K562 (cell line): ENCODE results near the gene RNGTT. TPM values are rescaled to one million over a fixed set of nuclear protein-coding genes. Genes with fewer than 3 reads are reported as not detected.
"Not testable (repeated sequence)": the region's sequence is repeated elsewhere in the genome, so short reads cannot be mapped to it uniquely, and the experiment has no call there.

Source experiments
- ATAC-seq: fragments of 200-7000 bp; cut with Tn5 transposase; 3 replicates; pipeline ENCODE4 v1.9.1; 2020; ENCODE audit warnings: moderate library complexity
- BruUV-seq: library from RNA; stranded (reverse); fragments of 400-500 nt; replicated peaks from 2 replicates; lab custom pipeline; 2021; lab: Mats Ljungman, UMichigan
- CTCF ChIA-PET: fragments of 300-600 bp; formaldehyde crosslinking; extraction: SDS; loops from one replicate; lab custom pipeline; 2021; ENCODE audit warnings: low intra/inter-chr PET ratio; lab: Yijun Ruan, JAX
- POLR2A ChIA-PET: fragments of 300-600, 350-650 bp; sonication (Branson Sonifier 250); formaldehyde crosslinking; extraction: SDS; loops from one replicate; lab custom pipeline; 2021; ENCODE audit warnings: antibody characterized with exemption, inconsistent platforms; lab: Yijun Ruan, JAX
- DNase-seq, 4 experiments: peaks; one replicate each; pipeline versions ENCODE4 v3.0.0 to v3.0.0-alpha.2; 2011 to 2018; ENCODE audit warnings: low spot score in 3 of 4, mixed read lengths in 3 of 4; ENCODE audit errors: extremely low read depth in 1 of 4
- FAIRE-seq: peaks from 2 replicates; lab custom pipeline; 2011; peaks lifted over from hg19 to GRCh38; lab: Jason Lieb, UNC
- H2AFZ ChIP-seq: 2 replicates; pipeline ENCODE4 v1.6.0; 2011; ENCODE audit warnings: low read depth, low read length, control low read depth, inconsistent platforms
- H3K27ac ChIP-seq: fragments of 200-600 bp; 3 replicates; pipeline ENCODE4 v1.8.0; 2011; ENCODE audit warnings: low read depth, mild to moderate bottlenecking, control low read depth, inconsistent platforms, low read length, moderate library complexity, mixed read lengths; ENCODE audit errors: extremely low read depth
- H3K27me3 ChIP-seq, 2 experiments: fragments of 300-600 bp in 1 of 2; 2 replicates in 1 of 2; 3 replicates in 1 of 2; pipeline versions ENCODE4 v1.6.0 to v1.8.0; 2011; ENCODE audit warnings: inconsistent platforms in 2 of 2, low read length in 2 of 2, mild to moderate bottlenecking in 1 of 2, mixed read lengths in 1 of 2, moderate library complexity in 1 of 2; ENCODE audit not compliant: control insufficient read depth in 2 of 2, insufficient read depth in 2 of 2
- H3K36me3 ChIP-seq: fragments of 300-600 bp; 3 replicates; pipeline ENCODE4 v1.8.0; 2011; ENCODE audit warnings: mild to moderate bottlenecking, low read length, inconsistent platforms; ENCODE audit not compliant: control insufficient read depth, insufficient read depth
- H3K4me1 ChIP-seq, 2 experiments: fragments of 200-600 bp in 1 of 2; replicated peaks in 1 of 2; 2 replicates in 1 of 2; 3 replicates in 1 of 2; pipeline versions ENCODE4 v1.5.1 to v1.8.0; 2011; ENCODE audit warnings: inconsistent platforms in 2 of 2, low read length in 2 of 2, mild to moderate bottlenecking in 1 of 2, mixed read lengths in 1 of 2, moderate library complexity in 1 of 2; ENCODE audit not compliant: control insufficient read depth in 2 of 2, insufficient read depth in 2 of 2
- H3K4me2 ChIP-seq: 2 replicates; pipeline ENCODE4 v1.6.1; 2011; ENCODE audit warnings: low read length, control low read depth, inconsistent platforms, mixed read lengths; ENCODE audit not compliant: insufficient read depth
- H3K4me3 ChIP-seq: fragments of 200-600 bp; sonication (generic), shearing (Covaris generic); 2 replicates; pipeline ENCODE4 v1.5.1; 2016; ENCODE audit warnings: control low read depth, inconsistent platforms
- H3K79me2 ChIP-seq: fragments of 200-600 bp; 3 replicates; pipeline ENCODE4 v1.8.0; 2011; ENCODE audit warnings: low read length, inconsistent platforms; ENCODE audit not compliant: control insufficient read depth, insufficient read depth
- H3K9ac ChIP-seq, 2 experiments: 2 replicates each; pipeline versions ENCODE4 v1.6.0 to v1.6.1; 2011; ENCODE audit warnings: low read depth in 2 of 2, low read length in 2 of 2, control low read depth in 1 of 2, inconsistent platforms in 1 of 2, mild to moderate bottlenecking in 1 of 2, mixed read lengths in 1 of 2; ENCODE audit not compliant: insufficient read depth in 1 of 2
- H3K9me1 ChIP-seq: one replicate; pipeline ENCODE4 v1.6.0; 2011; ENCODE audit warnings: inconsistent platforms, mild to moderate bottlenecking, low read length, moderate library complexity; ENCODE audit not compliant: control insufficient read depth, insufficient read depth
- H3K9me3 ChIP-seq: replicated peaks from 2 replicates; pipeline ENCODE4 v1.5.1; 2011; ENCODE audit warnings: low read depth, low read length, inconsistent platforms; ENCODE audit not compliant: control insufficient read depth, insufficient read depth
- H4K20me1 ChIP-seq: replicated peaks from 2 replicates; pipeline ENCODE4 v1.6.1; 2011; ENCODE audit warnings: low read length, inconsistent platforms, mixed read lengths; ENCODE audit not compliant: control insufficient read depth, insufficient read depth
- ESRRA ChIP-seq: fragments of 450-650 bp; IDR thresholded peaks from 2 replicates; pipeline ENCODE4 v1.6.1; 2014; ENCODE audit warnings: low read depth, mild to moderate bottlenecking, moderate library complexity, borderline replicate concordance
- HLTF ChIP-seq: fragments of 450-650 bp; IDR thresholded peaks from 2 replicates; pipeline ENCODE4 v1.6.1; 2016
- MXI1 ChIP-seq: IDR thresholded peaks from 2 replicates; pipeline ENCODE4 v1.6.1; 2011; ENCODE audit warnings: low read depth, mild to moderate bottlenecking, improper control_type of control experiment, low read length
- POLR3G ChIP-seq: IDR thresholded peaks from 2 replicates; pipeline ENCODE4 v1.6.1; 2011; ENCODE audit not compliant: insufficient read length, insufficient replicate concordance; ENCODE audit errors: extremely low read depth
- RBM25 ChIP-seq: fragments of 200-400 bp; formaldehyde crosslinking; IDR thresholded peaks from 2 replicates; pipeline ENCODE4 v1.6.1; 2018; ENCODE audit warnings: low read length, low read depth, moderate library complexity; ENCODE audit not compliant: severe bottlenecking
- TRIM28 ChIP-seq: fragments of 450-650 bp; IDR thresholded peaks from 2 replicates; pipeline ENCODE4 v1.6.1; 2017
- ZNF280B ChIP-seq: fragments of 250-450 bp; sonication (Bioruptor Pico); IDR thresholded peaks from 2 replicates; pipeline ENCODE4 v1.5.1; 2021; ENCODE audit warnings: mild to moderate bottlenecking
- WGBS: fragments of 100-300 bp; shearing (Covaris generic); methylation state at CpG from one replicate; pipeline ENCODE4 v1.1.6; 2016; ENCODE audit warnings: low coverage, mixed read lengths; ENCODE audit not compliant: insufficient coverage; ENCODE audit errors: missing lambda C conversion rate; 5-methylcytosine and 5-hydroxymethylcytosine counted together
- in situ Hi-C: fragments of 300-500 bp; cut with MboI; formaldehyde crosslinking; loops from 4 replicates; pipeline ENCODE4 v1.15.0; 2018; ENCODE audit warnings: inconsistent platforms, mixed read lengths
- intact Hi-C: fragments of 100-400 bp; cut with micrococcal nuclease; formaldehyde crosslinking; loops from 2 replicates; pipeline ENCODE4 v1.14.2; 2022
- polyA plus RNA-seq, 8 experiments: library from polyadenylated mRNA; depleted of rRNA in 4 of 8; stranded (reverse) in 5 of 8; unstranded in 3 of 8; fragments of >200 nt; fragmentation: Nextera tagmentation in 2 of 8; fragmentation: Illumina TruSeq in 1 of 8; extraction: Ambion mirVana in 2 of 8; extraction: Trizol in 1 of 8; gene quantifications; 2 replicates each; pipeline versions ENCODE4 v1.2.1 to v1.2.3, GENCODE V29; 2011 to 2014; ENCODE audit warnings: inconsistent platforms in 1 of 8, missing spikeins in 1 of 8
- total RNA-seq, 7 experiments: library from RNA; depleted of rRNA in 6 of 7; stranded (reverse); fragments of >200 nt in 6 of 7; fragmentation: Illumina TruSeq in 2 of 7; extraction: Trizol in 2 of 7; gene quantifications; 2 replicates each; pipeline versions ENCODE4 v1.2.1 to v1.2.3, GENCODE V29; 2011 to 2021; ENCODE audit warnings: low replicate concordance in 1 of 7
- TF ChIP-seq, protein P1 (sequence below): fragments of 450-650 bp; conservative IDR thresholded peaks from 2 replicates; pipeline ENCODE4 v1.6.1; 2016; ENCODE audit warnings: missing genetic modification characterization, low read depth, mild to moderate bottlenecking, control low read depth, missing compliant biosample characterization
- TF ChIP-seq, protein P2 (sequence below): fragments of 450-650 bp; IDR thresholded peaks from 2 replicates; pipeline ENCODE4 v1.6.1; 2018; ENCODE audit warnings: mild to moderate bottlenecking, low read depth; ENCODE audit not compliant: partially characterized antibody

RNGTT gene
- total and polyA plus RNA-seq, 9 of the 15 experiments (the other 6 are each of a cell fraction or from before 2014, with no cell fraction given), result 6.1 to 31.7 (median 19.5) TPM

- TF ChIP-seq POLR3G (no peak), MXI1 (no peak)
- TF ChIP-seq, all 486 proteins: peak for 0
Measured at GRCh38 chr6:88970301-88970700, 6.9 kb upstream of the RNGTT start (continued).

DNA sequence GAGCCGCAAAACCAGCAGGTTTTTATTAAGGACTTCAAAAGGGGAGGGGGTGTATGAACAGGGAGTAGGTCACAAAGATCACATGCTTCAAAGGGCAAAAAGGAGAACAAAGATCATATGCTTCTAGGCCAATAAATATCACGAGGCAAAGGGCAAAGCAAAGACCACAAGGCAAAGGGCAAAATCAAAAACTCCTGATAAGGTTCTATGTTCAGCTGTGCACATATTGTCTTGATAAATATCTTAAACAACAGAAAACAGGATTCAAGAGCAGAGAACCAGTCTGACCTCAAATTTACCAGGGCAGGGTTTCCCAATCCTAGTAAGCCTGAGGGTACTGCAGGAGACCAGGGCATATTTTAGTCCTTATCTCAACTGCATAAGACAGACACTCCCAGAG lies 5.8 kb upstream of the RNGTT start:
- FAIRE-seq, BruUV-seq, H2AFZ ChIP-seq, H3K27ac ChIP-seq, ATAC-seq, H3K27me3 ChIP-seq, H3K4me2 ChIP-seq, intact Hi-C loops, H4K20me1 ChIP-seq, H3K9ac ChIP-seq, H3K79me2 ChIP-seq, H3K9me3 ChIP-seq, in situ Hi-C loops, H3K9me1 ChIP-seq, H3K36me3 ChIP-seq, POLR2A ChIA-PET, DNase-seq, H3K4me3 ChIP-seq, CTCF ChIA-PET: not testable (repeated sequence)
- peaks cover 0 to 13% of the 10 kb centered on the region in 2 experiments; a peak in 2 of 5 replicates for H3K4me1 ChIP-seq
- 20% methylated on average over 2 of the region's 2 CpGs for WGBS

DNA sequence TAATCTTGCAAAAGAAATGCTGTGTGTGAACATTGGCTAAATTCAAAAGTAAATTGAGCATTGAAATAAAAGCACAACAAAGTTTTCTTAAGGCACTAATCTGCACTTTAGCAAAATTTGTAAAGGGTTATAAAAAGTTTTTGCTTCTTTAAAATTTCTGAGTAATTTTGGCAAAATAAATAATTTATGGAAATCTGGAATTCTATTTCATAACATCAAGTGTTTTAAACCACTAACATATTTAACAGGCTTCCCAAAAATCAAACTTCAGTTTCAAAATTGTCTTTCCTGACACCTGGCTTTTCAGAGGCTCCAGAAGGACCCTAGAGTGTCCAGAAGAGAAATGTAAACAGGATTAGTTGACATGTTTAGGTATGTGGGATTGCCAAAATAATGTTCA lies 4.5 kb upstream of the RNGTT start:
- Histone ChIP-seq H3K4me2 (no peak overlapping the region), H4K20me1 (no peaks in the 10 kb centered on the region), H3K36me3 (no peaks in the 10 kb centered on the region; the same call in 2 of the 3 replicates), H3K9me1 (no peaks in the 10 kb centered on the region), H3K27me3 (no peaks in the 10 kb centered on the region), H3K4me3 (no peak overlapping the region), H2AFZ (no peak overlapping the region), H3K9me3 (peaks cover 4% of the 10 kb centered on the region), H3K79me2 (peaks cover 14% of the 10 kb centered on the region), H3K9ac (no peak overlapping the region), H3K4me1 (peaks cover 0 to 10% of the 10 kb centered on the region in 2 experiments; a peak in 3 of 5 replicates), H3K27ac (no peak overlapping the region)
- BruUV-seq, result no TSS peak
- no peak for DNase-seq
- no peak for FAIRE-seq
- in situ Hi-C loops (no loop called here), intact Hi-C loops (no loop called here)
- ChIA-PET POLR2A (no interaction called here), CTCF (no interaction called here)
- ATAC-seq, result no peak
- TF ChIP-seq, protein P1, sequence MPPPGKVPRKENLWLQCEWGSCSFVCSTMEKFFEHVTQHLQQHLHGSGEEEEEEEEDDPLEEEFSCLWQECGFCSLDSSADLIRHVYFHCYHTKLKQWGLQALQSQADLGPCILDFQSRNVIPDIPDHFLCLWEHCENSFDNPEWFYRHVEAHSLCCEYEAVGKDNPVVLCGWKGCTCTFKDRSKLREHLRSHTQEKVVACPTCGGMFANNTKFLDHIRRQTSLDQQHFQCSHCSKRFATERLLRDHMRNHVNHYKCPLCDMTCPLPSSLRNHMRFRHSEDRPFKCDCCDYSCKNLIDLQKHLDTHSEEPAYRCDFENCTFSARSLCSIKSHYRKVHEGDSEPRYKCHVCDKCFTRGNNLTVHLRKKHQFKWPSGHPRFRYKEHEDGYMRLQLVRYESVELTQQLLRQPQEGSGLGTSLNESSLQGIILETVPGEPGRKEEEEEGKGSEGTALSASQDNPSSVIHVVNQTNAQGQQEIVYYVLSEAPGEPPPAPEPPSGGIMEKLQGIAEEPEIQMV (tag), result no peak
- TF ChIP-seq TRIM28 (peak; percentile 88; the same call in 1 of the 2 replicates), HLTF (peak; percentile 65; the same call in 1 of the 2 replicates), ZNF280B (CRISPR knock-in tag) (0 out of 2 replicates have a peak, but pooled peaks have one; percentile 52), ESRRA (no peak), RBM25 (peak; percentile 56)
- TF ChIP-seq, protein P2, sequence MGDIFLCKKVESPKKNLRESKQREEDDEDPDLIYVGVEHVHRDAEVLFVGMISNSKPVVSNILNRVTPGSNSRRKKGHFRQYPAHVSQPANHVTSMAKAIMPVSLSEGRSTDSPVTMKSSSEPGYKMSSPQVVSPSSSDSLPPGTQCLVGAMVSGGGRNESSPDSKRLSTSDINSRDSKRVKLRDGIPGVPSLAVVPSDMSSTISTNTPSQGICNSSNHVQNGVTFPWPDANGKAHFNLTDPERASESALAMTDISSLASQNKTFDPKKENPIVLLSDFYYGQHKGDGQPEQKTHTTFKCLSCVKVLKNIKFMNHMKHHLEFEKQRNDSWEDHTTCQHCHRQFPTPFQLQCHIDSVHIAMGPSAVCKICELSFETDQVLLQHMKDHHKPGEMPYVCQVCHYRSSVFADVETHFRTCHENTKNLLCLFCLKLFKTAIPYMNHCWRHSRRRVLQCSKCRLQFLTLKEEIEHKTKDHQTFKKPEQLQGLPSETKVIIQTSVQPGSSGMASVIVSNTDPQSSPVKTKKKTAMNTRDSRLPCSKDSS, result peak; percentile 45
